ENCODE results near the gene FBXO5.
"Not testable (repeated sequence)": the region's sequence is repeated elsewhere in the genome, so short reads cannot be mapped to it uniquely, and the experiment has no call there.

FBXO5 gene, protein sequence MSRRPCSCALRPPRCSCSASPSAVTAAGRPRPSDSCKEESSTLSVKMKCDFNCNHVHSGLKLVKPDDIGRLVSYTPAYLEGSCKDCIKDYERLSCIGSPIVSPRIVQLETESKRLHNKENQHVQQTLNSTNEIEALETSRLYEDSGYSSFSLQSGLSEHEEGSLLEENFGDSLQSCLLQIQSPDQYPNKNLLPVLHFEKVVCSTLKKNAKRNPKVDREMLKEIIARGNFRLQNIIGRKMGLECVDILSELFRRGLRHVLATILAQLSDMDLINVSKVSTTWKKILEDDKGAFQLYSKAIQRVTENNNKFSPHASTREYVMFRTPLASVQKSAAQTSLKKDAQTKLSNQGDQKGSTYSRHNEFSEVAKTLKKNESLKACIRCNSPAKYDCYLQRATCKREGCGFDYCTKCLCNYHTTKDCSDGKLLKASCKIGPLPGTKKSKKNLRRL

DNA sequence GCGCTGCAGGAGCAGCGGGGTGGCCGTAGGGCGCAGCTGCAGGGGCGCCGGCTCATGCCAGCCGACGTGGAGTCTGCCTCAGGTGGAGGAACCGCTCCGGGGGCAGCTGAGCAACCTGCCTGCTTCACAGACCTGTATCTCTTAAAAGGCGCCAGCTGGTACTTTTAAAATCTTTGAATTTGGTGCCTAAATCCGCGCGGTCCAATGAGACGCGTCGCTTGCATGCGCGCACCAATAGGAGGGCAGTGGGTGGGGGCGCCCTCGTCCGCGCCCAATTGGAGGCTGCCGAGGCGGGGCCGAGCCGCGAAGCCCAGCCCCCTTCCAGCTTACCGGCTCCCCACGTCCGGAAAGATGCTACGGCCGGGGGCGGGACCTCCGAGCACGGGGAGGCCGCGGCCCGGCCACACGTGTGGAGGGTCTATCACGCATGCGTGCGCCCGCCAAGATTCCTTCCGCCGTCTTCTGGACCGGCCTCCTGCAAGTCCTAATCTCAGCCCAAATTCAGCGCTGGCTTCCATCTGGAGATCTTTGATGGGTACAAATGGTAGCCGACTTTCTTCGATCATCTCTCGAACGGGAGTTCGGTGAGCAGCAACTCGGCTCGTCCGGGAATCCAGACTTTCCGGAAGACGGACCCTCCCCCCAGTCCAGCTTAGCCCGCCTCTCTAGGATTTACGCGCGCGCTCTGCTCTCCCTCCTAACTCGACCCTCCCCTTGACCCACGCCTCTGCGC lies at the start of gene FBXO5:
Gene FBXO5, minus strand, starts transcription at position 138 of the 733 bp plus-strand sequence. Its CDS starts 82 bp downstream, at position 56.
- peak; percentile 98 for DNase-seq

DNA sequence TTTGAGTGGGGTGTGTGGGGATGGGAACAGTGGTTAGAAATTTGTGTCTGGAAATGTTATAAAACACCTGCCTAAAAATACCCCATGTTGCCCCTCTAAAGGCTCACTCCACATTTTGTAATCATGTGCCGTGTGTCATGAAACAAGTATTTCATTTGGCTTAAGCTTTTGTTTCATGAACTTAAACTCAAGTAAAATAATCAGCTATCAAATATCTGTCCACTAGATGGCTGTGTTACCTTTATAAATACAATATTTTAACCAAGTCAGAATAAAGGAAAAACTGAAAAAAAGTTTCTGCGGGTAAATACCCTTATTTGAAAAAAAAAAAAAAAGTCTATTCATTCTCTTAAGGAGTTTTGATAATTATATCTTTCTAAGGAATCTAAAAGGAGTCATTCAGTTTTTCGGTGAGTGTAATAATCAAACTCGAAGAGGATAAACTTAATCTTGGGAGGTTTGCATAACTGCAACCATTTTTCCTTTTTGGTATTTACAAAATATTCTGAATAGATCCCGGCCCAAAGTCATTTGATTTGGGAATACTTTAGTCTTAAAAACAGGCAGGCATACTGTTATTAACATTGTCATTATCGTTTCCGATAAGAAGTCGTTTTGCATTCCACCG lies 49.5 kb upstream of the FBXO5 start:
- DNase-seq = peak; percentile 60

DNA sequence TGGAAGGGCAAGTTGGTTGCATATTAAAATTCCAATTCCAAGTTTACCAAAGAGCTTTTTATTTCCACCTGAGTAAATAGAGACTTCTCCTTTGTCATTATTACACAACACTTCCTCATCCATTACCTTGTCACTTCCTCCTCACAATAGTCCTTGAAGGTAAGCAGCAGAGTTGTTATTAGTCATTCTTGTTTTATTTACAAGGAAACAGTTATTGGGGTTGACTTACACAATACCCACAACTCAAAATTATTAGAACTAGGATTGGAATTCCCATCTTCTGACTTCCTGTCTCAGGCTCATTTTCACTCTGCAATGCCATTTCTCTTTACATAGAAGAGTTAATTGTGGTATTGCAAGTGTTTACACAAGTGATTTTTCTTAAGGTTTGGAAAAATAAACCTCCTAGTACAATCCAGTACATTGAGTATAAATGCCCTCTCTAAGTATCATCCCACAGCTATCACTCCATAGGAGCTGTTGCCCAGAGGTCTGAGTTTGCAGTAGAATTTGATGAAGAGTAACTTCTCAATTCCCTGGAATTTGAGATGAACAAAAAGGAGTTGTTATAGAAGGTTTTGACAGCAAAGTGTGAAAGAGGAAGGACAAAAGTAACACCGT lies 48.6 kb upstream of the FBXO5 start:
- peak; percentile 14 for DNase-seq

DNA sequence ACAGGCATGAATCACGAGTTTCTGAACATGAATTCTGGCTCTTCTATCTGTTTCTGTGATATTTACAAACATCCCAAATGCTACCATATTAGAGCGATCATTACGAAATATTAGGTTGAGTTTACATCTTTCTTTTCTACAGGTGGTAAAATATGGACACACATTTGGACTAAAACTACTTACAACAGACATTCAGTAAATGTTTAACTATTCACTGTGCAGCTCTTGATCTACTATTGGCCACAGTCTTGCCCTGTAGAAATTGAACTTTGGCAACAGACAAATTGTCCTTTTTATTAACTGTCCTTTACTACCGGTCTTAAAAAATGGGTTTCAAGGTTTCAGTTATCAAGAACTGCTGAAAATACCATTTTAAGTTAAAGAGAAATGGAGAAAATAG lies 46.1 kb upstream of the FBXO5 start:
- DNase-seq = no peak

DNA sequence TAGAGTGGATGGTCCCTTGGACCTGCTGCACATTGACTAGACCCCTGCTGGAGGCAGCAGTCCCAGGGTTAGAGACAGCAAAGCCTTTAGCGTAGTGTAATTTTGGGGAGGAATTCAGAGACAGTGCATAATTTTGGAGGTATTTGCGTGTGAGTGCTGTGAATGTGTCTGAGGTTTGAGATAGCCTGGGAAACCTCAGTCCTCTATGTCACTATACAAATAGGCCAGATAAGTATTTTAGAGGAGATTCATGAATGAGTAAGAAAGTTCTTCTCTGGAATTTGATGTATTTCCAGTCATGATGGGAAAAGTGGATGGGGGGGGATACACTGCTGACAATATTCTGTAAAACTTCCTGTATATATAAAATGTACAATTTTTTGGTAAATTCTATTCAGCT lies 45.4 kb upstream of the FBXO5 start:
- DNase-seq = peak; percentile 10

DNA sequence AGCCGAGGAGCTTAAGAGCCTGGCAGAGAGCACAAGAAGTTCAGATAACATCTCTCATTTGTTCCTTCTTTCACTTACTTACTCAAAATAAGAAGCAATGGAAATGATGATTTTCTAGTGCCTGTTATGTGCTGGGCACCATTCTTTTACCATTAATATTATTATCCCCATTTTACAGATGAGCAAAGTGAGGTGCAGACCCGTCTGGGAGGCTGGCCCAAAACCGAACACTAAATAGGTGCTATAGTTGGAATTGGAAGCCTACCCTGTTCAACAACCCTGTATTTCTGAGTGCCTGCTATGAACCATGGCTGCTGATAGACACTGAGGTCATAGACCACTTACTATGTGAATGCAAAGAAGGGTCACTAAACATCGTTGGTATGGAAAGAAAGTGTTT lies 44.6 kb upstream of the FBXO5 start:
- DNase-seq = no peak

DNA sequence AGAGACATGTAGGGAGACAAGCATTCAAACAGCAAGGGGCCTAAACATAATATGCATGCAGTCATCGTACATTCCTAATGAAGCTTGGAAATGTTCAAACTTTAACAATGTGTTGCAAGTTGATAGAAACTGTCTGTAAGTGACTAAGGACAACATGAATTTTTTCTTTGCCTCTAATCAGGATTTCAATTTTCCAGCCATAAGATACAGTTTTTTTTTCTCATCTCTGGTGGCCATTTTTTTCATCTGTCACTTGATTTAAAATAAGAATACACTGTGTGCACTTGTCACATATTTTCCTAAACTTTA lies 41.8 kb upstream of the FBXO5 start:
- no peak for DNase-seq

DNA sequence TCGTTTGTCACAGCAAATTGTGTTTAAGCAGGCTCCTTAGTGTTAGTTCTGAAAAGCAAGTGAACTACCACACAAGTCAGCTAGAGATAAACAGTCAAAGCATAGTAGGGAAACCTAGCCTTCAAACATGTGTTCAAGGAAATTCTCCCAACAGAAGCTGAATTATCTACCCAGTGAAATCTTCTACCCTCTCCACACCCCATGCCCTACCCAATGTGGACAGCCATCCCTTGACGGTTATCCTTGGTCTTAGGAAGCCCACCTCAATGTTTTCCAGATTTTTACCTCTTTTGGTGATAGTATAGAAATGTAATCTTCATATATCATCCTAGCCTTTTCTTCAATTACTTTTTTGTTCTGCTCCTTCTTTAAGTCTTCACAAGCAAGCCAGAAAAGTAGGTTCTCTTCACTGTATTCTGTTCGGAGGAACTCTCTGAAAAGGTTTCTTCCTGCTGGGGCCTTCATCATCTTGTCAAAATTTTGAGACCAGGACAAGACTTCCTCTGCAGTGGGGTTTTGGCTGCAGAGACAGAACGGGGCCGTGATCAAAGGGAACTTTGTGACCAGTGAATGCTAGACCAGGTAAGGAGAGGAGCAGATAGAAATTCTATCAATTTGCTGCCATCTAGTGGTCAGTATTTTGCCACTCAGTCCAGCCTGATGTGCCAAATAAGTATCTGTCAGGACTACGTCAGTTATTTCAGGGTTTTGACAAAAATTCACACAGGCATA lies 41.3 kb upstream of the FBXO5 start:
- DNase-seq = peak; percentile 48

DNA sequence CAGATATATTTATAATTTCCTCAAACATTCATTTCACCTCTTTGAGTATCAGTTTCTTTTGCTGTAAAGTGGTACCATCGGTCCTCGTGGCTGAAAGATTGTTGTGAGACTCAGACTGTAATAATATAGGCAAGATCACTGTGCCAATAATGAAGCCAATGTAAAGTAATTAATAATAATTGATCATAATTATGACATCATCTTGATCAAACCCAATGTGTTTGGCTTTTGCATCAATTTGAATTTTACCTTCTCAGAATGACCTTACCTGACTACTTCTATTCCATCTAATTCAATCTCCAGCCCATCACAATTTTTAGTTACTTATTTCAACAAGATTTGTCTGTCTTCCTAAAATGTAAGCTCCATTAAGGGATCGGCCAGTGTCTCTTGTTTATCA lies 35.5 kb upstream of the FBXO5 start:
- DNase-seq = no peak

DNA sequence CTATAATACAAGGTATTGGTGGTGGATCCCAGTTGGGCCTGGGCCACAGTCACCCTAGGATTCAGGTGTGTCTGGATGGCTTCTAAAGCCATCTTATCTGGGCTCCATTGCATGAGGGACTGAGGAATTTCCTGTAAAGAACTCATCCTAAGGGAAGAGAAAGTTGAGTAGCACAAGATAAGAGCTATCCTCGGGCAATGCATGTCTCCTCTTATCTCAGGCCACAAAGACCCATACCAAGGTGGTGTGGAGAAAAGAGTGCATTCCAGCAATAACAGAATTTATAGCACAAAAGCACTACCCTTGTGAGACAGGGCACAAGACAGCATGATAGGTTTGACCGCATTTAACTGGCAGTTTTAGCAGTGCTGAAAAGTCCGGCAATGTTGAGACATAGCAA lies 34.0 kb upstream of the FBXO5 start:
- DNase-seq = no peak

DNA sequence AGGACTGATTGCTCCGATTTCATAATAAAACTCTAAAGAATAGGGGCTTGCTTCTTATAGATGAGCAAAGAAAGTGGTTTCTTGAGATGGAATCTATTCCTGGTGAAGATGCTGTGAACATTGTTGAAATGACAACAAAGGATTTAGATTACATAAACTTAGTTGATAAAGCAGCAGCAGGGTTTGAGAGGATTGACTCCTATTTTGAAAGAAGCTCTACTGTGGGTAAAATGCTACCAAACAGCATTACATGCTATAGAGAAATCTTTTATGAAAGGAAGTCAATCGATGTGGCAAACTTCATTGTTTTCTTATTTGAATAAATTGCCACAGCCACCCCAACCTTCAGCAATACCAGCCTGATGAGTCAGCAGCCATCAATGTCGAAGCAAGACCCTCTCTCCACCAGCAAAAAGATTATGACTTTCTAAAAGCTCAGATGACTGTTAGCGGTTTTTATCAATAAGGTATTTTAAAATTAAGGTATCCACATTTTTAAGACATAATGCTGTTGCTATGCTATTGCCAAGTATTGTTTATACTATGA lies 32.3 kb upstream of the FBXO5 start:
- DNase-seq = no peak

DNA sequence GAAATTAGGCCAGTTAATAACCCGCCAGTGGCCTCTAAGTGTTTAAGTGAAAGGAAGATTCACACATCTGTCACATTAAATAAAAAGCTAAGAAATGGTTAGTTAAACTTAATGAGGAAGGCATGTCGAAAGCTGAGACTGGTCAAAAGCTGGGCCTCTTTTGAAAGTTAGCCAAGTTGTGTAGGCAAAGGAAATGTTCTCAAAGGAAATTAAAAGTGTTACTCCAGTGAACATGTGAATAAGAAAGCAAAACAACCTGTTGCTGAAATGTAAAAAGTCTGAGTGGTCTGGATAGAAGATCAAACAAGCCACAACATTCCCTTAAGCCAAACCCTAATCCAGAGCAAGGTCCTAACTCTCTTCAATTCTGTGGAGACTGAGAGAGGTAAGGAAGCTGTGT lies 30.6 kb upstream of the FBXO5 start:
- DNase-seq = no peak

DNA sequence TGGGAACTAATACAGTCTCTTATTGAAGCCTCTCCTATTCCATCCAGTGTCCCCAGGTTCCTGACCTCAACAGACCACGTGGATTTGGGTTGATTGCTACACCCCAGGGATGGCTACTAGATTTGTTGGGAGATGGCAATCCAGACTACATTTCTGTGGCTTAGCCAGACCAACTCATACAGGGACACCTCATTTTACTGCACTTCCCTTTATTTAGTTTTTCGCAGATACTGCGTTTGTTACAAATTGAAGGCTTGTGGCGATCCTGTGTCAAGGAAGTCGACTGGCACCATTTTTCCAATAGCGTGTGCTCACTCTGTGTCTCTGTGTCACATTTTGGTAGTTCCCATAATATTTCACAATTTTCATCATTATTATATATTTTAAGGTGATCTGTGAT lies 30.0 kb upstream of the FBXO5 start:
- no peak for DNase-seq

DNA sequence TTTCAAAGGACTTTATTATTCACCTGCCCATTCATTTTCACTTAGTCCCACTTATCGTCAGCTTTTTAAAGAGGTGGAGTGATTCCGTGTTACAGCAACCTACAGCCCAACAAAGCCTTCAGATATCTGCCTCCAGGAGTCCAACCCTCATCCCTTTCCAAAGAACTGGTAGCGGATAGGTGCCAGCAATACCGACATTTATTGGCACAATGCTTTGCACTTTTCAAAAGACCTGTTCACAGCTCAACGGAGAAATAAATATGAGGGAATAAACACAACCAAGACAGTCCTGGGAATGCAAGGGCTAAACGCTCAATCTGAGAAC lies 20.5 kb upstream of the FBXO5 start:
- no peak for DNase-seq

DNA sequence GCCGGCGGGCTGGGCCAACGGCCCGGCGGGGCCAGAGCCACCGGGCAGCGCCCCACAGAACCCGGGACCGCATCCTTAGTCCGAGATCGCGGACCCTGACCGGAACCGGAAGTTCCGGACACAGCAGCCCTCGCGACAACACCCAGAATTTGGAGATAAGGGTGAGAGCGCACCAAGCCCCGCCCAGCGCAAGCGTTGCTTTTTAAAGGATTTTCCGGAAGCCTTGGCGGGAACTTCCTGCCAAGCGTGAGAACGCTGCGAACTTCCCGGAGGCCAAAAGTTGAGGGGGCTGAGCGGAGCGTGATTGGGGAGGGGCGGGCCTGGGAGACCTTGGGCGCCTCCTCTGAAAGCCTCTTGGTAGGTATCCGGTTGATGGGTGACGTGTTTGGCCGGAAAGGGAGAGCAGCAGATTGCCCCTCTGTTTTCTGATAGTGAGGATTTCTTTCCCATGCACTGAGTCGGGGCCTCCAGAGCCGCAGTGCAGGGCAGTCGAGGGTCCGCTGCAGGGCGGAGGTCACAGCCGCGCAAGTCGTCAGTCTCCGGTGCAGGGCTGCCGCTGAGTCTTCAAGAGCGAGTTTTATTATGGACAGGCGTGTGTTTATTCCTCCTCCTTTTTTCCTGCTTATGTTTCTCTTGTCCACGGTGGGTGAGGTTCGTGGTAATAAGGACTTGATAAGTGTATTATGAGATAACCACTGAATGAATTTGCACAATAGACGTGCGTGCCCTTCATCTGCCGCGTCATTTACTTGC lies 19.9 kb upstream of the FBXO5 start, which contains the start of gene MTRF1L:
Gene MTRF1L, minus strand, starts transcription at position 97 of the 753 bp plus-strand sequence. Its CDS starts 24 bp downstream, at position 73.
- DNase-seq = peak; percentile 97

DNA sequence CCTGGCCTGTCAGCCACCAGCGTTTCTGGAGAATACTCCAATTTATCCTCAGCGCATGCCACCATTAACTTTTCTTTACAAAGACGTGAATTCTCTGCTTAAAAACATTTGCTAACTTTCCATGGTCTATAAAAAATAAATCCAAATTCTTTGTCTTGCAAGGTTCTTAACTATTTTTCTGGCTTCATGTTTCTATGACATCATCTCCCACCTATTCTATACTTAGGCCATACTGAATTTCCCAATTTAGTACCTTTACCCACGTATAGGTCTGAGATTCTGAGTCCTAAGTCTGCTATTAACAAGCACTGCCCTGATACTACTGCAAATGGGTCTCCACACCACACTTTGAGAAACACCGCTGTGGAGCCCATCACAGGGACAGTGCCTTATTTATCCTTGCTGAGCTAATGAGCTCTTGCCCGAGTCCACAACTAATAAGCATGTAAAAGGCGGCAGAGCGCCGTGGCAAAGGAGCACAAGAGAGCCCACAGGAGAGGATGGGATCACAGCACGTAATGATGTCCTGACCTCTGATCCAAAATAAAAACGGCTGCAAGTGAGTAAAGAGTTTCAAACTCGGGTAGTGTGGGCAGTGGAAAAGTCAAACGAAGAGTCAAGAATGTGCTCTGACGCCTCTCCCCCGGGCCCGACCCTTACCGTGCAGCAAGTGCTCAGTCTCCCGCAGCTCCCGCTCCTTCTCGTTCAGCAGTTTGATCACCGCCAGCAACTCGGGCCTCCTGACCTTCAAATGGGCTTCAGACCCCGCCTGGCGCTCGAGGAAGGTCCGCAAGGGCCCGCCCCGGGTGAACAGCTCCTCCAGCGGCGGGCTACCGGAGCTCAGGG lies 19.1 kb upstream of the FBXO5 start:
- no peak for DNase-seq

DNA sequence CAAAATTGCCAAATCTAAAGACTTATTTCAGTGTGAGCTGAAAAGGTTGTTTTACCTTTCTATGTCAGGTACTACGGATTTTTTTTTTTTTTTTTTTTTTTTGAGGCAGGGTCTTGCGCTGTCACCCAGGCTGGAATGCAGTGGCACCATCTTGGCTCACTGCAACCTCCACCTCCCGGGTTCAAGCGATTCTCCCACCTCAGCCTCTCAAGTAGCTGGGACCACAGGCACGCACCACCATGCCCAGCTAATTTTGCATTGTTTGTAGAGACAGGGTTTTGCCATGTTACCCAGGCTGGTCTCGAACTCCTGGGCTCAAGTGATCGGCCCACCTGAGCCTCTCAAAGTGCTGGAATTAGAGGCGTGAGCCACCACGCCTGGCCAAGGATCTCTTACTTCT lies 17.9 kb upstream of the FBXO5 start:
- not testable (repeated sequence) for DNase-seq

DNA sequence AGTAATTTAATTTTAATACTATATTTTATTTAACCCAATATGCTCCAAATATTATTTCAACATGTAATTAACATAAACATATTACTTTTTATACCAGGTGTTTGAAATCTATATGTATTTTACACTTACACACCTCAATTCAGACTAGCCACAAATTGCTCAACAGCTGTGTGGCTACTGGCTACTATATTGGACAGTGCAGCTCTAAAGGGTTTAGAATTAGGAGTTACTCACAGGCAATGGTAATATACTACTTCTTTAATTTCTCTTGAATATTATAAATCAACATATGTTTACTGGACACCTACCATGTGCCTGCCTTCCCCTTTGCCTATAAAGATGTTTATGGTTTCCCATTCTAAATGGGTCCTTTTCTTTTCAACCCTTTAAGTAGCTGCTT lies 17.4 kb upstream of the FBXO5 start:
- DNase-seq = no peak

DNA sequence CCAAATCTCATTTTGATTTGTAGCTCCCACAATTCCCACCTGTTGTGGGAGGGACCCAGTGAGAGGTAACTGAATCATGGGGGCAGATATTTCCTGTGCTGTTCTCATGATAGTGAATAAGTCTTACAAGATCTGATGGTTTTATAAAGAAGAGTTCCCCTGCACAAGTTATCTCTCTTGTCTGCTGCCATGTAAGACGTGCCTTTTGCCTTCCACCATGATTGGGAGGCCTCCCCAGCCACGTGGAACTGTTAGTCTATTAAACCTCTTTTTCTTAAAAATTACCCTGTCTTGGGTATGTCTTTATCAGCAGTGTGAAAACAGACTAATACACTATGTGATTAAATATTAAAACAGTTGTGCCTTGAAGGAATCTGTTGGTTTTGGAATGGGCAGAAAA lies 16.7 kb upstream of the FBXO5 start:
- DNase-seq = not testable (repeated sequence)

DNA sequence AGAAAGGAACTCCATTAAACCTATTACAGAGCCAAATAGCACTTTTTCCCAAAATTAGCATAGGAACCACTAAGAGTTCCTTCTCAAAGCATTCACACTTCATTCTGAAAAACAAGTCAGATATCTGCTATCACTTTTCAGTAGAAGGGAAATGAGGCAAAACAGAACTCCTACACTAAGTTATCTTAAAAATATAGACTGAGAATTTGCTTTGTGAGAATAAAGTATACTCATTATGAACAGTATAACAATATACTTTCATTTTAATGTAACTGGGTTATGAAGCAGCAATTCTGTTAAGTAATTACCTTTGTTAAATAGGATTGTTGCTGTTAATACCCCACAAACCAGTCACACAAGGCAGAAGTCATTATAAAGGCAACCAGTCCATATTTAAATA lies 11.0 kb upstream of the FBXO5 start:
- no peak for DNase-seq

DNA sequence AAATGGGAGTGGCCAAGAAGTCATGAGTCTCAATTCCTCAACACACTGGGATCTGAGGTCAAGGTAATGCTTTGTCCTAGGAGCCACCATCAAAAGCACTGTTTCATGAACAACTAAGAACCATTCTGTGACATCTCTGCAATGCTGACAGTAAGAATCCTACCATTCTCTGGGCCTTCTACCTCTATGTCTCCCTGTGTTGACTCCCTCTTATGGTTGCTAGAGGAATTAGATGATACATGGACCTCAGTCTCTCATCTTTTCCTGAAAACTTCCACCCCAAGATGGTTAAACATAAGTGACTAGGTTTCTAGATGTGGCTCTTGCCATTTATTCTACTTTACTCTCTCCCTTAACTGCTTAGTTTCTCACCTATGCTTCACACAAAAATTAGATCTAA lies 10.6 kb upstream of the FBXO5 start:
- no peak for DNase-seq

All from fibroblast of skin of right quadriceps (primary cell).